H7 (cell line): ENCODE results near the gene FILIP1. TPM values are rescaled to one million over a fixed set of nuclear protein-coding genes. Genes with fewer than 3 reads are reported as not detected.

Source experiments
- DNase-seq: peaks from one replicate; pipeline ENCODE4 v3.0.0; 2012
- H3K27me3 ChIP-seq: 2 replicates; pipeline ENCODE4 v1.6.0; 2011; ENCODE audit warnings: mild to moderate bottlenecking, low read length; ENCODE audit not compliant: control insufficient read depth, insufficient read depth
- H3K36me3 ChIP-seq: replicated peaks from 2 replicates; pipeline ENCODE4 v1.5.1; 2011; ENCODE audit warnings: low read length; ENCODE audit not compliant: control insufficient read depth, insufficient read depth
- H3K4me3 ChIP-seq: 2 replicates; pipeline ENCODE4 v1.5.1; 2011; ENCODE audit warnings: low read depth, mild to moderate bottlenecking, control low read depth, low read length, moderate library complexity; ENCODE audit not compliant: insufficient read depth
- total RNA-seq: library from RNA; depleted of rRNA; stranded (reverse); fragments of >200 nt; shearing (Covaris generic); gene quantifications from 2 replicates; pipeline ENCODE4 v1.2.3, GENCODE V29; 2014

FILIP1 gene
- total RNA-seq, 1 experiment from 2014 or later, result 1.4 TPM

GRCh38 chr6:75429061-75429703, 64.4 kb downstream of the FILIP1 start:
- DNase-seq, result no peak
- H3K27me3 ChIP-seq, result no peaks in the 10 kb centered on the region
- no peaks in the 10 kb centered on the region for H3K36me3 ChIP-seq
- H3K4me3 ChIP-seq, result no peak overlapping the region

- DNase-seq, result no peak
- no peak overlapping the region for H3K4me3 ChIP-seq
- no peaks in the 10 kb centered on the region for H3K27me3 ChIP-seq
- H3K36me3 ChIP-seq, result no peaks in the 10 kb centered on the region
Observed at GRCh38 chr6:75428204-75428603, 65.4 kb downstream of the FILIP1 start.

GRCh38 chr6:75427329-75427728, 66.3 kb downstream of the FILIP1 start:
- Histone ChIP-seq H3K4me3 (no peak overlapping the region), H3K27me3 (no peaks in the 10 kb centered on the region), H3K36me3 (no peaks in the 10 kb centered on the region)
- DNase-seq, result no peak

DNA sequence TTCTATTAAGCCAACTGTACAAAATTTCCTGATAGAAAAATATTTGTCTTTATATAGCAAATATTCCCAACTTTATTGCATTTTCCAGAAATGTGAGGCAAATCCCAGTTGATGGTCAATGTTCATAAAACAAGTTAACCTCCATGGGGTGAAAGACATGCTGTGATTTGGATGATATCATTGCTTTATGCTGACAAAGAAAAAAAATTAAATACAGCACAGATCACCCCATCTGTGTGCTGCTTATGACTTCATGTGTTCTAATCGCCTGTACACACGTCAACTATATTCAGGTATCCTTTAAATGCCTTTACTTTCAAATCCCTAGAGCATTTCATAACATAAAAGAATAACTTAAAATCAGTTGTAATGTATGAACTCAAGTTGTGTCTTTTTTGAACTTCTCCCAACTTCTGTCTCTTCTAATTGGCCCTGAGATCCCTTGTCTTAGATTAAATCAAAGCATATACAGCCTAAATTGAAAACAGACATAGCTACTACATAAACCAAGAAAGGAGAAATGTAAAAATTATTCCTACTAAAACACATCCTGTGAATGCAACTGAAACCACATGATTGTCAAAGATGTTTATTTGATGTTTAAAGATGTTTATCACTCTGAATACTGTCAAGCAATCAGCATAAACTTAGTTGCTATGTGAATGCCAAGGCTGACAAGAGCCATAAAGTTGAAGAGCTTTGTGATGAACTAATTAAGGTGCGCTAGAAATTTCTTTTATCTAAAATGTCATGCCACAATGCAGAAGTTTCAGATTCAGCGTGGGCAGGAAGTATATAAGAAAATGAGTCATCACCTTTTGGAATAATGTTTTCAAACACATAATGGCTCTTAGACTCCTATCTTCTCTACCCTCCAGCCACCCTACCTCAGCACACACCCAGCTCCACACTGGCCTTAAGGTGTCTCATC, 68.7 kb downstream of the FILIP1 start:
- Histone ChIP-seq H3K4me3 (no peak overlapping the region), H3K36me3 (no peaks in the 10 kb centered on the region), H3K27me3 (no peaks in the 10 kb centered on the region)
- no peak for DNase-seq

DNA sequence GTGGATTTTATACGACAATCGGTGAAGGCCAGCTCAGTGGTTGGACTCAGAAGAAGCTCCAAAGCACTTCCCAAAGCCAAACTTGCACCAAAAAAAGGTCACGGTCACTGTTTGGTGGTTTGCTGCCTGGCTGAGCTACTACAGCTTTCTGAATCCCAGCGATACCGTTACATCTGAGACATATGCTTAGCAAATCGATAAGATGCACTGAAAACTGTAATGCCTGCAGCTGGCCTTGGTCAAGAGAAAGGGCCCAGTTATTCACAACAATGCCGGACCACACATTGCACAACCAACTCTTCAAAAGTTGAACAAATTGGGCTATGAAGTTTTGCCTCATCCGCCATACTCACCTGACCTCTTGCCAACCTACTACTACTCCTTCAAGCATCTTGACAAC, 70.2 kb downstream of the FILIP1 start:
- Histone ChIP-seq H3K4me3 (no peak overlapping the region), H3K36me3 (no peaks in the 10 kb centered on the region), H3K27me3 (no peaks in the 10 kb centered on the region)
- no peak for DNase-seq

DNA sequence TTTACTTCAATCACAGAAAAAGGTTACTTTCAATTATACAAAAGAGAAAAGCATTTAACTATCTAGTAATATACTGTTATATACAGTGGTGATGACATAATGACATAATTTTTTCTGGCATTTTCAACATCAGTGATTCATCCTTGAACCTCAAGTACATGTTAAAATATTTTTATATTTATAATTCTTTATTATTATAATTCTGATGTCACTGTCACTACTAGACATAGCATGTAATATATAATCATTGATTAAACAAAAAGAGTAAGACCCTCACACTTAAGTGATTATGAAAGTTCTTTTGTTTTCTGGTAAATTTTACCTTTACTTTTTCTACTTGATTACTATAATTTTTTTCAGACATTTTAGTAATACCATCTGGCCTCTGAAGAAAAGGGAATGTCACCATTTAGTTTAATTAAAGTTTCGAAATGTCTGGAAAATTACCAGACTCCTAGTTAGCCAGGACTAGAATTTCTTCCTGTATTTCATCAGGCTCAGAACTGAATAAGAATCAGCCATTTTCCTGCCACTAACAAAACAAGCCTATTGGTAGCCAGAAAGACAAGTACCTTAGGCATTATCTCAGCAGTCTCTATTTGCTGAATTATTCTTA, 71.5 kb downstream of the FILIP1 start:
- H3K27me3 ChIP-seq, result no peaks in the 10 kb centered on the region
- DNase-seq, result no peak
- no peak overlapping the region for H3K4me3 ChIP-seq
- H3K36me3 ChIP-seq, result no peaks in the 10 kb centered on the region

DNA sequence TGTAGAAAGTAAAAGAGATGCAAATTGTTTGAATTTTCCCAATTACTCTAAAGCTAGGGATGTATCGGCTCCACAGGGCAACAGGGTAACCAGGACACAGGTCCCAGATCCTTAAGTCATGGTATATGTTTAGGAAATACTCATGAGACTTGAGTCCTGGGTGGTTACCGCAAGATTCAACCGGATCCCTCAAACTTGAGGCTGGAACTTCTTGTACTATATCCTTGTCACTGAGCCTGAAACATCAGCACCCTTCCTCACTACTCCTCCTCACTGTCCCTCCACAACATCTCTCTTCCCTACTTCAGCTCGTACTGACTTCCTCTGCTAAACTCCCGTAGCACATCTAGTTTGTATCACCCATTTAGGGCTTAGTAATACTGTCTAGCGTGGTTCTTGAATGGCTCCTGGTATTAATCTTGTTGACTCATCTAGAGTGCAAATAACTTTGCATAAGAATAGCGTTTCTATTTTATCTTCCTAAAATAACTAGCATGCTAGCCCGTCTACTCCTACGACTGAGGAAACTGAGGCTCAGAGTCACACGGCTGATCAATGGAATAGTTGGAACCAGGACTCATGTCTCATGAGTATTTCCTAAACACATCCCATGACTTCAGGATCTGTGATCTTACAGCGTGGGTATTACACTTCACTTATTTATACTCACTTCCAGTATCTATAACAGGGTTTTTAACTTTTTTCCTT, 72.1 kb downstream of the FILIP1 start:
- Histone ChIP-seq H3K27me3 (no peaks in the 10 kb centered on the region), H3K36me3 (no peaks in the 10 kb centered on the region), H3K4me3 (no peak overlapping the region)
- DNase-seq, result no peak

DNA sequence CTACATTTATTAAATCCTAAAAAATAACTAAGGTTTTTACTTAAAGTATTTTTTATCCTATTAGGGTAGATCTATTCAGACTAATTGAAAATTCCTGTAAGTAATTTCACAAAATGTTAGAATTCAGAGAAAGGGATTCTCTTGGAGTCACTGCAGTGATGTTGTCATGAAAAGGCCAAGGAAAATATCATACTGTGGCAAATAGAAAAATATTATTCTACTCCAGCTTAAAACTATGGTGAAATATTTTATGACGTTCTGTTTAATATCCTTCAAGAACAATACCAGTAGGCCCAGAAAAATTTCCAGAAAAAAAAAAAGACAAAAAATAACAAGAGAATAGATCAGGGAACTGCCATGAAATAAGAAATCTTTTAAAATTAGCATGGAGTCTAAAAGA, 73.6 kb downstream of the FILIP1 start:
- Histone ChIP-seq H3K4me3 (no peak overlapping the region), H3K36me3 (no peaks in the 10 kb centered on the region), H3K27me3 (no peaks in the 10 kb centered on the region)
- DNase-seq, result no peak

DNA sequence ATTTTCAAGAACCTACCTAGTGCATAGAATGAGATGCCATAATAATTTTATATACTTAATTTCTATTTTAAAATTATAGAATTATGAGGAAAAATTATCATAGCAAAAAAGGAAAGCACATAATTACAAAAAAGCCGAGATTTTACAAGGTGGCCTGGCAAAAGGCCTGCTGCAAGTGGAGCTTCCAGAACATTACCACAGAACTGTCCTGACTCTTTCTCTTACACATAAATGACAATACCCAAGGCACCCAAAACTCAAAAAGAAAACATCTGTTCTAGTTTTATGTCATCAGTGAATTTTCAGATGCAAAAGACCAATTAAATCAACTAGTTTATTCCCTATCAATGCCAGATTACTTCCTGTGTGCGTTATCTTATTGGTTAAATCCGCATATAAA, 74.2 kb downstream of the FILIP1 start:
- Histone ChIP-seq H3K4me3 (no peak overlapping the region), H3K36me3 (no peaks in the 10 kb centered on the region), H3K27me3 (no peaks in the 10 kb centered on the region)
- no peak for DNase-seq

- Histone ChIP-seq H3K27me3 (no peaks in the 10 kb centered on the region), H3K36me3 (no peaks in the 10 kb centered on the region), H3K4me3 (no peak overlapping the region)
- DNase-seq, result no peak
Observed at GRCh38 chr6:75418233-75418632, 75.4 kb downstream of the FILIP1 start.

GRCh38 chr6:75416443-75416842, 77.2 kb downstream of the FILIP1 start:
- H3K4me3 ChIP-seq, result no peak overlapping the region
- no peaks in the 10 kb centered on the region for H3K36me3 ChIP-seq
- no peak for DNase-seq
- H3K27me3 ChIP-seq, result no peaks in the 10 kb centered on the region

- Histone ChIP-seq H3K36me3 (no peaks in the 10 kb centered on the region), H3K27me3 (no peaks in the 10 kb centered on the region), H3K4me3 (no peak overlapping the region)
- DNase-seq, result no peak
Observed at GRCh38 chr6:75415804-75416203, 77.8 kb downstream of the FILIP1 start.

- no peak overlapping the region for H3K4me3 ChIP-seq
- no peaks in the 10 kb centered on the region for H3K27me3 ChIP-seq
- DNase-seq, result no peak
- H3K36me3 ChIP-seq, result no peaks in the 10 kb centered on the region
Observed at GRCh38 chr6:75414445-75415021, 79.1 kb downstream of the FILIP1 start.

DNA sequence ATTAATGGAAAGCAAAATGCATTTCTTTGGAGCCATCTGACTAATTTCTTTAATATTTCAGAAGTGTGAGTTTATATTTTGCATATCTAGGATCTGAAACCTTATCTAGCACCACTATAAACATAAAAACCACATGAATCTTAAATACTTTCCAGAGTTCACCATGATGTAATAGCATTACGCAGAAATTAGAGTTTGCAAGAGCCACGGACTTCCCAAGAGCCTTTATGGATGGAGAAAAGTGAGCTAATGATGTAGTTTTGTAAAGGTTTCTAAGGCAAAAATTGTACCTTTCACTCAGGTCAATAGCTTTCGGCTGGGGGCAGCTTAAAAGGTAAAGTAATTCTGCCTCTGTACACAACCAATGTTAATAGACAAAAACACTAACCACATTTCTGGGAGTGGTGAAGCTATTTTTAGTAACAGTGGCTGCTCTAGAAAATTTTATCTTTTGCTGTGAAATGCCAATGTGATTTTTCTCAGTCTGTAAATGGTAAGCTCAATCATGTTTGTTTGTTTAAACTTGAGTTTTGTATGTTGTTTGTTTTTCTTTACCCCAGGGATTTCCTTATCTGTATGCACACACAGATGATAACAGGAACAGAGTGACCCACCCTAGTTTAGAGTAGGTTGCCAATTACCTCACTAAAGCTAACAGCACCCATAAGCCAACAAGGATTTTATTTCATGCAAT, 80.5 kb downstream of the FILIP1 start:
- H3K4me3 ChIP-seq, result no peak overlapping the region
- no peak for DNase-seq
- H3K27me3 ChIP-seq, result no peaks in the 10 kb centered on the region
- no peaks in the 10 kb centered on the region for H3K36me3 ChIP-seq
